Retina (tissue), 1 donor: ENCODE measurements around the gene ZNF385C.

ENCODE experiments used
- DNase-seq: peaks from one replicate; pipeline ENCODE4 v3.0.0-alpha.2; 2016

Gene ZNF385C

DNA sequence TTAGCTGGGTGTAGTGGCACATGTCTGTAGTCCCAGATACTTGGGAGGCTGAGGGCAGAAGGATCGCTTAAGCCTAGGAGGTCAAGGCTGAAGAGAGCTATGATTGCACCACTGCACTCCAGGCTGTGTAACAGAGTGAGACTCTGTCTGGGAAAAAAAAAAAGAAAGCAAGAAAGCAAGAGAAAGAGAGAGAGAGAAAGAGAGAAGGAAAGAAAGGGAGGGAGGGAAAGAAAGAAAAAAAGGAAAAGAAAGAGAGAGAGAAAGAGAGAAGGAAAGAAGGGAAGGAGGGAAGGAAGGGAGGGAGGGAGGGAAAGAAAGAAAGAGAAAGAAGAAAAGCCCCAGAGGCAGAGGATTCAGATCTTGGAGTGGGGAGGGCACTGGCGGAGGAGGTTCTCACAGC, 7.7 kb upstream of the ZNF385C start:
- DNase-seq: no peak

DNA sequence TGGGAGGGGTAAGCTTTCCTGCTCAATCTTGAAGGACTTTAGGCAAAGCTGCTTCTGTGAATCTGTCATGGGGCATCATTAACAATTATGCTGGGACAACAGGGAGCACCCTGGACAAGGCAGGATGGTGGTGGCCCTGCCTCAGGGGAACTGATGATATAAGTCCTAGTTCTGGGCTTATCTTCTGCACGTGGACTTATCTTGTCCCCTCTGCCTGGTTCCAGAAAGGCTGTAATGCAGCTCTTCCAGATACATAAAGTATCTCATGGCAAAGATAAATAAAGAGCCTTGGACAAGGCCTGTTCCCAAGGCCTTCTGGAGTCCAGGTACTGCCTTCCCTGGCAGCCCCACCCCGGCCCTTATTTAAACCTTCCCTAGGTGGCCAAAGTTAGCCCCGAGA, 6.0 kb upstream of the ZNF385C start:
- no peak for DNase-seq

DNA sequence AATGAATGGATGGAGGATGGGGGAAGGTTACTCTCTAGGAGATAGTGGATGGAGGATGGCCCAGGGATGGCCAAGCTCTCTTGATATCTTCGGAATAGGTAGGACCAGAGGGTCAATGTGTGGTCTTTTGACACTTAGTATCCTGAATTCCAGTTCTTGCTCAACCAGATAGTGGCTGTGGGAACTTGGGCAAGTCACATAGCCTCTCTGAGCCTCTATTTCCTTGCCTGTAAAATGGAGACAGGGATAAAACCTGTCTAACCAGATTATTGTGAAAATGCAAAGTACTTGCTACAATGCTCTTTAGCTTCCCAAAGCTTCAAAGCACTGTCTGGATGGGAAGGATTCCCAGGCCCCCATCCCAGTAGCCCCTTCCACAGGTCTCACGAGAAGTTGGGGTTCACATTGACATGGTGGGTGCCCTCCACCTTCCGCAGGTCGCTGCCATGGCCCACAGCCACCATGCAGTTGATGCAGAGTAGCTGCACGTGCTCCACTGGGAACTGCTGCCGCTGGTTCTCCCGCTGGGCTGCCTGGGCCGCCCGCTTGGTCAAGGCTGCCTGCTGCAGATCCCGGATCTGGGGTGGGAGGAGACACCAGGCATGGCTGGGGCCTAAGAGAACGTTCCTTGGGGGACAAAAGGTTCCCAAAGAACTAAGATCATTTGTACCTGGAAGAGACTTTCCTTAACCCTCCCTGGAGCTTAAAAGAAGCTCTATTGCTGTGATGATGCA, 5.1 kb upstream of the ZNF385C start:
- DNase-seq: no peak

DNA sequence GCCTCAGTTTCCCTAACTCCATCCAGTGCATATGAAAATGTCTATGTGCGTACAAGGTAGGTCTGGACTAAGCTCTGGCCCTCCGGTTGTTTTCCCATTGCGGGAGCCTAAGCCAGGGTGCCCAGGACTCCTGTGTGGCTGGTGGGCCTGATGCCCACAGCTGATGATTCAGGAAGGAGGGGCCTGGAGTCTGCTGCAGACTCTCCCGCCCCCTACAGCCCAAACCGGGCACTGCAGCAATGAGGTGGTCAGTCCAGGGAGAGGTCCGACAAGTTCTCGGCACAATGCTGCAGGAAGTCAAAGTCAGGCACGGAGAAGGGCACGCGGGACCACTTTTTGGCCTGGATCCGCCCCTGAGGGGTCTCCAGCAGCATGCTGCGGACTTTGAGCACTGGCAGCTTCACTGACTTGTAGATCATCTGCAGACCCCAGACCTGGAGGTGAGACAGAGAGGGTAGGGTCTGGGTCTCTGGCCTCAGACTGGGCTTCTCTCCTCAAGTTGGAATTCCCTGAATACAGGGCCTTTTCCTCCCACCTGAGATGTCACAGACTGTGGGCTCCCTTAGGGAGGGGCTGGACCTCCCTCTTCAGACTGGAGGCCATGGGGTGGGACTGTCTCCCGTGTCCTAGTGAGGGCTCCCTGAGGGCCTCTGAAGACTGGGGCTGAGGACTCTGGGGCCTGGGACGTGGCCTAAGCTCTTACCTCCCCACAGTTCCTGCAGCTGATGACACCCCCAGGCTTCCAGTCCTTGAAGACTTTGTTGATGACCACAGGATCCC, 3.4 kb upstream of the ZNF385C start:
- peak; percentile 87 for DNase-seq

DNA sequence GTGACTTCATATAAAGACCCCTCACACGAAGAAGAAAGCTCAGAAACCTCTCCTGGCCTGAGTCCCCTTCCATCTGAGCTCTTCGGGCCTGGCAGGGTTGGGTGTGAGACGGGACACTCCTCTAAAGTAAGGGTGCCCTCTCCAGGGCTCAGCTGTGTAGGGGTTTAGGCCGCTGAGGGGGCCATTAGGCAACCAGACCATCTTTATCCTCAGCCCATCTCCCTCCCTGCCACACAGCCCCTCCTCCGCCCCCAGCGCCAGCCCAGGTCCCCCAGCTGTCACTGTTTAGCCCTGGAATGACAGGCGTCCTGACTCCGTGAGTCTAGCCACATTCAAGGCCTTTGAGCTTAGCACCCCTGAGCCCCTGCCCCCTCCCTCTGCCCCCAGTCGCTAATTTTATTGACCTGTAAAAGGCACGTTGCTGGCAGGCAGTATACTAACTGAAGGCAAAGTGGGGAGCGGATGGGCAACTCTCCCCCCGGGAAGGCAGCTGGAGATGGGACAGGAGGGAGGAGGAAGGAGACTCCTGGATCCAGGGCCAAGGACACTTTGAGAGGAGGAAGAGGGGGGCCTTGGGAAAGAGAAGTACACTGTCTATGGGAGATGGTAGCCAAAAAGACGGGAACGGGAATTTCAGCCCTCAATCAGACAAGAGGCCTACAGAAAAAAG, 592 bp upstream of the ZNF385C start:
- peak; percentile 36 for DNase-seq

DNA sequence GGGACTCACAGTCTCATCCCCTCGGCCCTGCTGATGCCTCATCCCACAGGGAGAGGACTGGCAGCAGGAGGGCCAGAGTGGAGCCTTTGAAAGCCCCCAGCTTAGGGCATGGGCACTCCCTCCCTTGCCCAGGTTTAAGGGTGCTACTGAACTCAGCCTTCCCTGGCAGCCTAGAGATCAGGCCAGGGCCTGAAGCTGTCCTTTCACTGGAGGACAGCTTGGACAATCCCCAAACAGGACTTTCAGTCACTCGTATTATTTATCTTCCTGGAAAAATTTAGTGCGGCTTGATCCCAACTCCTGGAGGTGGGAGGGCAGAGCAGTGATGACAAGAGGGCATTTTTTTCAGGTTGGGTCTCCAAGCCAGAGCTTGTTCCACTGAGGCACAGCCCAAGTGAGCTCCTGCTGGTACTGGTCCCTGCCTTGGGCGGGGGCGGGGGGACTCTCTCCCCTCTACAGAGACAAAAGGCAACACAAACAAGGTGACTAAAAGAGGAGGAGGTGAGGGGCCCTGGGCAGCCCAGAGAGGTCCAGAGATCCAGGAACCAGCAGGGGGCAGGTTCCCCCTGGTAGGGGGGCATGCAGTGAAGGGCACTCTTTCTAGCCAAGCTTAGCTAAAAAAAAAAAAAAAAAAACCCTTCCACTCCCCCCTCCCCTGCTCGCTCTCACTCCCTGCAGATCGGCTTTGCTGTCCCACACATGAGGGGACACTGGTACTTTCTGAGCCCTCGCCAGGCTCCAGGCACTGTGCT, 1.7 kb downstream of the ZNF385C start:
- no peak for DNase-seq

DNA sequence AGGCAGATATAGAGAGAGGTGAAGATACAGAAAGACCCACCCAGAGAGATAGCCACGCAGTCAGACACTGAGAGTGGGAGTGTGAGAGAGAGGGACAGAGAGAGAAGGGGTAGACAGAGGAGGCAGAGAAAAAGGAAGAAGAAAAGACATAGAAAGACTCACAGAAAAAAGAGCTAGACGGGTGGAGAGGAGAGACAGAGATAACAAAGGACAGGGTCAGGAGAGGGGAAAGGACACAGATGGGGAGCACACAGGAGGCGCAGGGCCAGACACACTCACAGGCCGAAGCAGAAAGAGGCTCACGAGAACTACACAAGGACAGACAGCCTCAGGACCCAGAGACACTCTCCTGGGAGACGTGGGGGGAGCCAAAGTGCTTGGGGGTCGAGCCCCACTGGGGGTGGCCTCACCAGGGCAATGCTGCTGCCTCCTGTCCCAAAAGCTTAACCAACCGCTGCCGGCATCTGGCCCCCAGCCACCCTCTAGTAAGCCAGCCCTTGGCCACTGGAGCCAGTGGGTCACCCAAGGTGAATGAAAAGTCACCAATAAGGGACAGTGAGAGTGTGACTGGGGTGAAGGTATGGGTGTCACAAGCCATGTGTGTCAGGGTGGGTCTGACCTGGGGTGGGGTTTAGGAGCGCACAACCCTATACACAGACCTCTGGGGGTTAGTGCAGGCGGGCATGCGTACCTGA, 3.8 kb downstream of the ZNF385C start:
- DNase-seq: no peak

DNA sequence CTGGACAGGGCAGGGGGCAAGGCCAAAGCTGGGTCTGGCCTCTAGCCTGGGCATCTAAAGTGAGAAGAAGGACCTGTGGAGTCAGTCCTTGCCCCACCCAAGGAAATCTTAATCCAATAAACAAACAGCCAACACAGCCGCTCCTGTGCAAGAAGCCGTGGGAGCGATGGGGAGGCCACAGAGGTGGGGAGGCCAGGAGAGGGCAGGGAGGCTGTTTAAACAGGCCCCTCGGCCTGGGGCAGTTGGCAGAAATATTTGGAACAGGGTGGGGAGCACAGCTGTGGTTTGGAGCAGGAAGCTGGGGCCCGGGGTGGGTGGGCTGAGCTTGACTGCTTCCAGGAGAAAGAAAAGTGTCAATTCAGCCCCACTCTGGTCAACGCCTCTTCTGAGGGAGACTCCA, 5.3 kb downstream of the ZNF385C start:
- DNase-seq: no peak

DNA sequence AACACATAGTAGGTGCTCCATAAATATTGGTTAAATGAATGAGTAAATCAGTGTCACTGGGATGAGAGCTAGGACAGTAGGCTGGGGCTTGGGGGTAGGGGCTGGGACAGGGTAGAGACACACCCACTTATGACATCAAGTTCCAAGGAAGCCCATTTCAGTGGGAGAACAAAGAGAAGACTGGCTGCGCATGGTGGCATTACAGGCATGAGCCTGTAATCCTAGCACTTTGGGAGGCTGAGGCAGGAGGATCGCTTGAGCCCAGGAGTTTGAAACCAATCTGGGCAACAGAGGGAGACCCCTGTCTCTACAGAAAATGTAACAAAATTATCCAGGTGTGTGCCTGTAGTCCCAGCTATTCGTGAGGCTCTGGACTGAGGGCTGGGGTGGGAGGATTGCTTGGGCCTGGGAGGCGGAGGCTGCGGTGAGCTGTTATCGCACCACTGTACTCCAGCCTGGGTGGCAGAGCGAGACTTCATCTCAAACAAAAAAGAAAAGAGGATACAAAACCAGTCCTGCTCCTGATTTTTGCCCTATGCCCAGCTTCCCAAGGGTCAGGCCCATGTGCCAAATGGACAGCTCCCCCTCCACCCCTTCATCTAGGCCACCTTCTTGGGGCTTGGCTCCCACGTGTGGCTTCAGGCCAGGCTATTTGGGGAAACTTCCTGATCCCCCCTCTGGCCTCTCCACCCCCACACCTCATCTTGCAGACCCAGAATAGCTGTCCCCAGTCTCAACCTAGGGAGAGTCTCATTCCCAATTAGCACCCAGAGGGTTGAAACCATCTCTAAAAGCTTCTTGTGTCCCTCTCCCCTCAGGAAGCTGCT, 7.1 kb downstream of the ZNF385C start:
- DNase-seq: no peak

DNA sequence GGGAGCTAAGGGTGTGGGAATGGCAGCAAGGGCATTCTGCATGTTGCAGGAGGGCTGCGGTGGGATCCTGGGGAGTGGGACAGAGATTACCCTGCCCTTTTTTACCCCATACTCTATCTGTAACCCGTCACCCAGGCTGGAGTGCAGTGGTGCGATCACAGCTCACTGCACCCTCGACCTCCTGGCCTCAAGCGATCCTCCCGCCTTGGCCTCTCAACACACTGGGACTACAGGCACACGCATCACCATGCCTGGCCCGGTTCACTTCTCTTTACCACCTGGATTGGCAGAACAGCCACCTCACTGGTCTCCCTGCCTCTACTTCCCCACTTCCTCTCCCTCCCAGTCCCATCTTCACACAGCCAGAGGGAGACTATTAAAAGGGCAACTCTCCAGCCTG, 9.5 kb downstream of the ZNF385C start:
- no peak for DNase-seq

DNA sequence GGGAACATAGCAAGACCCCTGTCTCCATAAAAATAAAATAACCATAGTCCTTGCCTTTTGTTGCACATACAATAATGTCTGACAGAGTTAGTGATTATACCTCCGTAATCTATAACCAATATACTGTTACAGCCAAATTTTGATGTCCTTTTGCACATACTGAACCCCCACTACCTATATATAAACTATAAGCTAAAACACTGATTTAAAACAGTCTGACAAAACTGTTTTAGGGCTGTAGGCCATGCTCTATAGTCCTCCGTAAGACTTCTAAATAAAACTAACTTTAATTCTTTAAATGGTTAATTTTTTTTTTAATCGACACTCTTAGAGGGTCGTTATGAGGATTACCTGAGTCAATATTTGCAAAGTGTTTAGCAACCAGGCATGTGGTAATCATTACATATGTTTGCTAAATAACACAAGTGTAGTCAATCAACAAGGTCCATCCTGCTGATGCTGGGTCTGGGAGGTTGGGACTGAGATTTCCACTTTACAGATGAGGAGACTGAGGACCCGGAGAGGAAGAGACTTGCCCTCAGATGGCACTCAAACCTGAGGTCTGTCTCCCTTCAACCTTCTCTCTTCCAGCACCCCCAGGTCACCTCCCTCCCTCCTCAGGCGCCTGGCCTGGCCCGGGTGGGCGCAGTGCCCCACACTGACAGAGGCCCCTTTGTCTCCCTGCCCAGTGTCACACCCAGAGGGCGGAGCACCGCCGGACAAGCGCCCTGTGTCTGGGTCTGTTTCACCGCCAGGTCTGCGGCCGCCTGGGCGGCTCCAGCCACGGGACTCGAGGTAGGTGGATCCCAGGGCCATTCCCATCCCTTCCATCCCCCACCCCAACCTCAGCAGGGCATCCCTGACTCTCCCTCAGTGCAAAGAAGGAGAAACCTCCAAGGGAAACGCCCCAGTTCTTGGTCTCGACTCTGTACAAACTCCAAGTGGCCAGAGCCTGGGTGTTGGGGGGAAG, 10.3 kb downstream of the ZNF385C start:
- DNase-seq: no peak

DNA sequence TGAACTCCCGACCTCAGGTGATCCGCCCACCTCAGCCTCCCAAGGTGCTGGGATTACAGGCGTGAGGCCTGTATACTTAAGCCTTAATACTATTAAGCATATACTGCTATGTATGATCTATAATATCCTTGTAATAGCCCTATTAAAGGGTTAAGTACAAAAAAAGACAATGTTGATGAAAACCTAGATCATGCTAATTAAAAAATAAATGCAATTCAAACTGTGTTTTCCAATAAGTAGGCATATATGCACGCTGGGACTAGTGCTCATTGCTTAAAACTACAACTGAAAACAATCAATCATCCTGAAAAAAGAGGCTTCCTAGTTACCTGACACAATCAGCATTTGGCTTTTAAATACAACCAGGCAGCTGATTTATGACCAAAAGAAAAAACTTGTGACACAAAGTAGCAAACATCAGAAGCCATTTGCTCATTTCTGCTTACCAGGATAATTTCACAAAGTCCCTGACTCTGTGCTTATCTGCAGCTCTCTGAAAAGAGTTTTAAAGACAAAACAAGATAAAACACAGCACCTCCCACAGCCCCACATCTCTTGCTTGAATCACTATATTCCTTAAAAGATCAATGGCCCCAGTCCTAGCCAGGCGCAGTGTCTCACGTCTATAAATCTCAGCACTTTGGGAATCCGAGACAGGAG, 11.1 kb downstream of the ZNF385C start:
- no peak for DNase-seq

DNA sequence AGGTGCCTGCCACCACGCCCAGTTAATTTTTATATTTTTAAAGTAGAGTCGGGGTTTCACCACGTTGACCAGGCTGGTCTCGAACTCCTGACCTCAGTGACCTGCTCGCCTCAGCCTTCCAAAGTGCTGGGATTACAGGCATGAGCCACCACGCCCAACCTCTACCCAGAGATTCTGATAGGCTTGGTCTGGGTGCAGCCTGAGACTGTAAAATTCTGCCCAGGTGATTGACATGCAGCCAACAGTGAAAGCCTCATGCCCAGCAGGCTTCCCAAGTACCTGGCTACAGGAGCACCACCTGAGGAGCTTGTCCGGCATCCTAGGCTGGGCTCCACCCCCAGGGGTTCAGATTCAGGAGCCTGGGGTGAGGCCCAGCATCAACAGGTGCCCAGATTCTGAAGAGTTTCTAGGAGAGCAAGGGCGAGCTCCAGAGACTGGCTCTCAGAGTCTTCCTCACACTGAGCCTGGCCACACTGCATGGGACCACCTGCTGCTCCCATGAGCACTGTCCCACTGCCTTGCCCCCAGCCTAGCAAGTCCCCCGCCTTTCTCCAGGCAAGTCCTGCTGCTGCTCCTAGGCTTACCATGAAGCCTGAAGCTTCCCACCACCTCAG, 16.6 kb downstream of the ZNF385C start:
- no peak for DNase-seq

DNA sequence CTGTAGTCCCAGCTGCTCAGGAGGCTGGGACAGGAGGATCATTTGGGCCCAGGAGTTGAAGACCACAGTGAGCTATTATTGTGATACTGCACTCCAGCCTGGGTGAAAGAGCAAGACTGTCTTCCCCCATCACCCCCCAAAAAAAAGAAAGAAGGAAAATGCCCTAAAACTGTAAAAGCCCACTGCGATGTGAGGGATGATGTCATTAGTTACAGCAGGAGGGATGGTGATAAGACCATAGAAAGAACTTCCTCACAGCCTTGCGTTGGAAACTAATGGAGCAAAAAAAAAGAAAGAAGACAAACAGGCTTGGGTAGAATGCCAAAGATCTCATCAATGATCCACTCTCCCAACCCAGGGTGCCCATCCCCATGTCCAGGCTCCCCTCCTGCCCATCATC, 18.7 kb downstream of the ZNF385C start:
- DNase-seq: no peak

DNA sequence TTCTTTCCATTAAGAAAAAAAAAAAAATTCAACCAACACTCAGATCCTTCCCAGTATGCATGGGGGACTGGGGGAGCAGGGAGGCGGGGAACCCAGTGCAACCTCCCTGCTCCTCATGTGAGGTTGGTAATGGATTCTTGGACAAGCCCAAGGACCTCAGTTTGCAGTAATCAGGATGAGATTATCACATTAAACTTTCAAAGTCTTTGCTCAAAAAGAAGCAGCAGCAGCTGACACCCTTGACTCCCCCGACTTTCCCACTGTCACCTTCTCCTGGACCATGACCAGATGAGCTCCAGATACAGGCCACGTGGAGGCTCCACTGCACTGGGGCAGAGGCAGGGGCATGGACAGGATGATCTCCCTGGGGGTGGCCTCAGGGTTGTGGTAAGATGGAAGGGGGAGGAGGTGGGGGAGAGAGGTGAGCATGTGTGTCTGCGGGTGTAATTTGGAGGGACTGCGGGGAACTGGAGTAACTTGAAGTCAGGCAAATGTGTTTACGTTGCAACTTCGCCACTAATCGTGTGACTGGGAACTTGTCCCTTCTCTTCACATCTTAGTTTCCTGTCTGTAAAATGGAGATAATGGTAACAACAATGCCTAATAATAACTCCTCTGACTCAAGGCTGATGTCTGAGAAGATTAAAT, 19.8 kb downstream of the ZNF385C start:
- DNase-seq: no peak

DNA sequence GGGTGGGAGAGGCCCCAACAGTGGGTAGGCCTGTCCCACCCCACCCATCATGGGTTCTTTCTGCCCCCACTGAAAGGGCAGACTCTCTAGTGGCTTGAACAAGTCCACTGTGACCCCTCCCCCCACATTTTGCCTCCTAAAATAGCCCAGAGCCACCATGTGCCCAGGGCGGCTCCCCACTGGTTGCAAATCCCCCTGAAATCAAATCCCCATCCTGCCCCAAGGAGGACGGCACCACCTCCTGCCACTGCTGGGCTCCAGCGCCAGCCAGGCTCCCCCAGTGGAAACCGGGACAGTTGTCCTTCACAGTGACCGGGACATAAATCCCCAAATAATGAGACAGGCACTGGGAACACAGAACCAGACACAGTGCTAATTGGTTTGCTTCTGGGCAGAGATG, 20.5 kb downstream of the ZNF385C start:
- DNase-seq: no peak

DNA sequence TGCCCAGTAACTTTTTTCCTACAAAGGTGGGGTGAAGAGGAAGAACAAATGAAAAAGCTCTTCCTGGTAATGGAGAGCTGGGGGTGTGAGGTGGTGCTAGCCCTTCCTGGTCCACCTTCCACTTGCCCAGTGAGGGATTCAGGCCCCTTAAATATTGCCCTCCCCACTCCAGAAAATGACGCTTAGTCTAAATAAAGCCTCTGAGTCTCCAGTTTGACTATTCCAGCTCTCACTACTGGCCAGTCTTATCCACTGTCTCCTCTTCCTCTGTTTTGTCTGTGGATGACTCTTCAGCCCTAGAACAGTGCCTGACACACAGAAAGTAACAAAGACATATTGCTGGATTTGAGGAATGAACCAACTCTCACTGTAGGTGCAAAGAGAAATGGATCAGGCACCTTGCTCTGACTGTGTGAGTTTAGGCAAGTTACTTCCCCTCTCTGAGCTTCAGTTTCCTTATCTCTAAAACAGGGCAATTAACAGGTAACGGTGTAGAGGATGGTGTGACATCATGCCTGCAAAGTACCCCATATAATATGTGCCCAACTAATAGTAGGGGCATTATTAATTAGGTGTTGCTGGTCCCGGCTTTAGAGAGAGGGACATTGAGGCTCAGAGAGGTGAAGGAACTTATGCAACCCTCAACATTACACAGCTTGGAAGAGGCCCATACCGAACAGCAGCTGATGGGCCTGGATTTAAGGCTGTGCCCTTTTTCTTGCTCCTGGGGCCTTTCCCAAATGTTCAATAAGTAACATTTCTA, 21.3 kb downstream of the ZNF385C start:
- DNase-seq: no peak

DNA sequence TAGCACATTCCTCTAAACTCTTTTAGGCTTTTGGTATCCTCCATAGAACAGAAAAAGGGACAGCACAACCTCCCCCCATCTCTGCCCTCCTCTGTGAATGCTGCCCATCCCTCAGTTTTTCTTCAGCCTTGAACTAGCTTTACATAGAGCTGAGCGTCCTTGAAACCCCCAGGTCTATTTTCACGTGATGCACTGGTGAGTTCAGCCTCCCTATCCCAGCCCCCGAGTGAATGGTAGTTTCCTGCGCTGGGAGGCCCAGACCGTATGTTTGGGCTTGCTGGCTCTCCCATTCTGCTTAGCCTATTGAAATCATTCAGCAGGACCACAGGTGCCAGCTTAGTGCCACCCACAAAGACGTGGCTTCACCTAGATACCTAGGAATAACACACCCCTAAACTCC, 22.5 kb downstream of the ZNF385C start:
- no peak for DNase-seq
